Hematopoietic multipotent progenitor cell treated with erythropoietin and hydrocortisone succinate and interleukin-3 and kit ligand, for 17 days (in vitro differentiated cells): ENCODE results near the gene SLC39A10.

ENCODE experiments used
- DNase-seq: peaks from one replicate; pipeline ENCODE4 v3.0.0-alpha.2; 2015; ENCODE audit warnings: low spot score

SLC39A10 gene

DNA sequence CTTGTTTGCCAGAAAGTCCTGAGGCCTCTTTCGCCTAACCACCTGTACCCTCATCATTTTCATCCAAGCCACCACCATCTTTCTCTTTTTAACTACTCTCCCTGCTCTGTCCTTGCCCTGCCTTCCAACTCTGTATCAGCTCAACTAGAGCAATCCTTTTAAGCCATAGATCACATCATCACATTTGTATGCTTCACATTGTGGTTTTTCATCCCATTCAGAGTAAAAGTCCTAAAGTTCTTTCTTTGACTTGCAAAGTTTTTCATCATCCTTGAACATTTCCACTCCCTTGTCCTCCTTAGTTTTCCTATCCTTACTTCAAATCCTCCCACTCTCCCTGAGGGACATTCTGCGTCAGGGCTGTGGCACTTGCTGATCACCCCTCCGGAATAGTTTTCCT, 73.9 kb downstream of the SLC39A10 start:
- no peak for DNase-seq

DNA sequence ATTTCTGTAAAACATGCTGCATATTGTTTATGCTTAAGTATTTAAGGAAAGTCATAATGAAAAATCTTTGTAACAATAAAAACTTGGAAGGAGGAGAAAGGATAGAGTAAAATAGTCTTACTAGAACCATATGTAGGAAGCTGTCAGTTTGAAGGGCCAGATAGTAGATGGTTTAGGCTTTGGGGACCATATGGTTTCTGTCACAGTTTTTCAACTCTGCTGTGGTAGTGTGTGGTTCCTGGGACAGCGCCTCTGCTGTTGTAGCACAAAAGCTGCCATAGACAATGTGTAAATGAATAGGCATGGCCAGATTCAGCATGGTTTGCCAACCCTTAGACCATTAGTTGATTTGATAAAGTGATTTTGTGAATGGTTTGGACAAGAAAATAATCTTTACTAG, 75.5 kb downstream of the SLC39A10 start:
- DNase-seq = no peak

DNA sequence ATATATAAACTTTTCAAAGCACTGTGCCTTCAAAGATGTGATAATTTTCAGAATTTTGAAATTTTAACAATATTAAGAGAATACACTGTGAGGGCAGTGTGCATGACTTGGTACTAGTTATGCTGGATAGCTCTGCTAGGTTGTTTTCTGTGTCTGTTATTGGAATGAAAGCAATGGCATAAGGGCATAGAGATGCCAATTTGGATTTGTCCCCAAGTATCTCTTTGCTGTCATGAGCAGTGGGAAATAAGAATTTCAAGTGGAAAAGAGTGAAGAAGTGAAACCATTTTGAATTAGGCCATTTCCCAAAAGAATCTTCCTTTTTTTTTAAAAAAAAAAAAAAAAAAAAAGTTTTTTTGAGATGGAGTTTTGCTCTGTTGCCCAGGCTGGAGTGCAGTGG, 76.8 kb downstream of the SLC39A10 start:
- DNase-seq = no peak

DNA sequence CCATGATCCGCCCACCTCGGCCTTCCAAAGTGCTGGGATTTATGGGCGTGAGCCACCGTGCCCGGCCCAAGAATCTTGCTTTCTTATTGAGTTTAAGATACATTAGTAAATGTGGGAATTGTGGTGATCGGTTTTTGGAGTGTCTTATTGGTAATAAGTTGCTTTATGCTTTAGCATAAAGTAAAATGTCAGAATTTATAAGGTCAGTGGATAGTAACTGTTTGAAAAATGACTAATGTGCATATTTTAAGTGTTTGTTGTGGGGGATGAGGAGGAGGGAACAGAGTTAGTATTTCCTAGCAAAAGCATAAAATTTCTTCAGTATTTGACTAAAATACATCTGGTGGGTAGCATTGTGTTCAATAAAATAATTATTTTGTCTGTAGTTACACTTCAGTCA, 77.4 kb downstream of the SLC39A10 start:
- DNase-seq = no peak

DNA sequence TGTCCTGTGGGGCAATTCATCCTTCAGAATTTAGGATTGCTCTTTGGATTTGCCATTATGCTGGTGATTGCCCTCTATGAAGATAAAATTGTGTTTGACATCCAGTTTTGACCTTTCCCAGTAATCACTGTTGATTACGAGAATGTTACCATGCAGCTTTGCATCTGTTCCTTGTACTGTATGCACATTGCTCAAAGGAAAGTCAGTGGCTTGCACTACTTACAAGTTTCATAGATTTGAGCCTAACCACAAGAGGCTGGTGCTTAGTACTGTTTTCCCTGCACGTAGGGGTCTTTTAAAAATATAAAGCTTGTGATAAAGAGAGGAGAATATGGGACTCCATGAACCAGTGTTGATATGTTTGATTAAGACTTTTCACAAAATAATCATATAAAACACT, 77.9 kb downstream of the SLC39A10 start:
- no peak for DNase-seq

DNA sequence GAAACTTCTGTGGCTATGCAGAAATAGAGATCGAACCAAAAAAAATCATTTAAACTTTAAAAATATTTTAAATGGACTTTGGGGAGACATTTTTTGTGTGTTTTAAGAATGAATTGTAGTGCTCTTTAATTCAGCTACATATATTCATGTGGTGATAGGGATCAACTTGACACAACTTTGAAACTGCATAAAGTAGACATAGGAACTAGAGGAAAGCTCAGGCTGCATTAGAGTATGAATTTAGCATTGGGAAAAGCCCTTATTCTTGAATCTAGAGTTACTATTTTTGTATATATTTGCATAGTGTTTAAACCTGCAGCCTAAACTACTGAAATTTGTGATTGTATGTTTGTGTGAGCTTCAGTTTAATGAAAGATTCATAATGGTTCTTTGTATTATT, 78.3 kb downstream of the SLC39A10 start:
- DNase-seq = no peak

DNA sequence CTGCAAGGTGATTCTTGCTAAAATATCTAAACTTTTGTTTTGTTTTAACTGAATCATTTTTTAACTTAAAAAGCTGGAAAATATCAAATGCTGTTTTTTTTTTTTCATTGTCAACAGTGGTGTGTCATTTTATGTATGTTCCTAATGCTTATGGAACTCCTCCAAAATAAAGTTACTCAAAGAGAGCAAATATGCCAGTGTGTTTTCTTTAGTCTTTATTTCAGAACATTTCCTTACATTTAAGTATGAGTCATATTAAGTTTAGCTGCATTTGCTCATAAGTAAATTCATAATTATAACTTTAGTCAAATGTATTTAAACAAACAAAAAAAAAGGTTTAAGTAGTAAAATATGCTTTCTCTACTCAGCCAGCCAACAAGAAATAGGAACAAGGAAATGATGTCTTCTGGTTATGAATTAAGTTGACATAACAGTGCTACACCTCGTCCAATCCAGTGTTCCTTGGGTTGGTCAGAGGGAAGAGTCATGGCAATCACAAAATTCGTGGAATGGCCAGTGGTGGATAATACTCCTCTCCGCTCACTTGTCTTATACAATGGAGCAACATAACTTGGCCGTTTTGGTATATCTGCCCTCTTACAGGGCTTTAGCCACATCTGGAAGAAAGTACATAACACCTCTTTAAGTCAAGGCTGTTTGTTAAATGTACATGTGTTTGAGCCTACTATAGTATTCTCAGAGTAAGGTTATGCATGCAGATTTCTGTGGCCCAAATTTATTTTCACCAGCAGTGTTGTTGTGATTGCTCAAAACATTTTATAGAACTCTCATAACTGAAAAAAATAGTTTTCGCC, 80.7 kb downstream of the SLC39A10 start:
- no peak for DNase-seq

DNA sequence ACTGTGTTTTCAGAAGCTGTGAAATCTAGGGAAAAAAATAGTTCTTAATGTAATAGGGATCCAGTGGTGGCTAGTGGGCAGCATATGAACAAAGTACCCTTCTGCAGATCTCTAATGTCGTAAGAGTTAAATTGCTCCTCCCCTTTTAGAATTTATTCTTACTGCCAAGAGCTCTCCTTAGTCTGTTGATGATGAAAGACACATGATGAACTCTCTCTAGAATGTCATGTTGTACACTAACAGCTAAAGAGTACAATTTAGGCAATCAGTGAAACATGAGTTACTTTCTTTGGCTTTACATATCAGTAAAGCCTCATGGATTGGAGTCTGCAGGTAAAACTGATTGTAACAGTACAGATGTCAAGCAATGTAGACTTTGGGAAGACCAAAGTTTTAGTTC, 84.2 kb downstream of the SLC39A10 start:
- DNase-seq = no peak

DNA sequence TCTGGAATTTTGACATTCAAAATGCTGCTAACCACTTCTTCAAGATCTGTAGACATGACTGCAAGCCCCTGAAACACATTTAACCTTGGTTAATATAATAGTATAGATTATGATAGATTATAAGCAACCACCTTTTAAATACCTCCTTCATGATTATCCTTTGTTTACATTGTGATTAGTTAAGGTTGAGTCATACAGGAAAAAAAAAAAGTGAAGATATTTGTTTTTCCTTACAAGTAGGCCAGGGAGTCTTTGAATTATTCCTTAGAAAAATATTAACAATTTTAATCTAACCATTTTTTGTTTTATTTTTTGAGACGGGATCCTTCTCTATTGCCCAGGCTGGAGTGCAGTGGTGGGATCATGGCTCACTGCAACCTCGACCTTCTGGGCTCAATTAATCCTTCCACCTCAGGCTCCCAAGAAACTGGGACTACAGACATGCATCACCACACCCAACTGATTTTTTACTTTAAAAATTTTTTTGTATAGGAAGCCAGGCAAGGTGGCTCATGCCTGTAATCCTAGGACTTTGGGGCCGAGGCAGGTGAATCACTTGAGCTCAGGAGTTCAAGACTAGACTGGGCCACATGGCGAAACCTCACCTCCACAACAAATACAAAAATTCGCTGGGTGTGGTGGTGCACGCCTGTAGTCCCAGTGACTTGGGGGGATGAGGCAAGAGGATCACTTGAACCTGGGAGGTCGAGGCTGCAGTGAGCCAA, 99.4 kb downstream of the SLC39A10 start:
- DNase-seq = no peak

DNA sequence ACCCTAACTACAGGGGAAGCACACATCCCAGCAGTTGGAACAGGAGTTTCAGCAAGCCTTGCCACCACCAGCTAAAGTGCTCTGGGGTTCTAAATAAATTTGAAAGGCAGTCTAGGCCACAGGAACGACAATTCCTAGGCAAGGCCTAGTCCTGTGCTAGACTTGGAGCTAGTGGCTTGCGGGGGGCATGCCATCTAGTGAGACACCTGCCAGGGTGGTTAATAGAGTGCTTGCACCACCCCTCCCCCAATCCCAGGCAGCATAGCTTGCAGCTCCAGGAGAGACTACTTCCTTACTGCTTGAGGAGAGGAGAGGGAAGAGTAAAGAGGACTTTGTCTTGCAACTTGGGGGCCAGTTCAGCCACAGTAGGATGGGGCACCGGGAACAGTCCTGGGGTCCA, 101.8 kb downstream of the SLC39A10 start:
- no peak for DNase-seq

DNA sequence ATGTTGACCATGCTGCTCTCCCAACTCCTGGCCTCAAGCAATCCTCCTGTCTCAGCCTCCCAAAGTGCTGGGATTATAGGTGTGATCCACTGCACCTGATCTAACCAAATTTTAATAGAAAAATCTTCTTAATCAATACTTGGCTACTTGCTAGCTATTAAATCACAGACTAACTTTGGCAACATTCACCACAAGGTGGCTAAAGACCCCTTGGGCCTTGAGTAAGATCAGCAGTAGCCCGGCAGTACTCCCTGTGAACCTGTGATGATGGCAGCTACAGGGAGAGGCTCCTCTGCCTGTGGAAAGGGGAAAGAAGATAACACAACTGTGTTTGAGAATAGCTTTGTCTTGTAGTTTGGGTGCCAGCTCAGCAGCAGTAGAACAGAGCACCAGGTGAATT, 102.9 kb downstream of the SLC39A10 start:
- no peak for DNase-seq

DNA sequence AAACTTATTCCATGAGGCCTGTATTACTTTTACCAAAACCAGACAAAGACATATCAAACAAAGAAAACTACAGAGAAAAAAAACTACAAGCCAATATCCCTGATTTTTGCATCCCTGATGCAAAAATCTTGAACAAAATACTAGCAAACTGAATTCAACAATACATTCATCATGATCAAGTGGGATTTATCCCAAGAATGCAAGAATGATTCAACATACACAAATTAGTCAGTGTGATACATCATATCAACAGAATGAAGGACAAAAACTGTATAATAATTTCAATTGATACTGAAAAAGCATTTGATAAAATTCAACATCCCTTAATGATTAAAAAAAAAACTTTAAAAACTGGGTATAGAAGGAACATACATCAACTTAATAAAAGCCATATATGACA, 106.8 kb downstream of the SLC39A10 start:
- DNase-seq = no peak

DNA sequence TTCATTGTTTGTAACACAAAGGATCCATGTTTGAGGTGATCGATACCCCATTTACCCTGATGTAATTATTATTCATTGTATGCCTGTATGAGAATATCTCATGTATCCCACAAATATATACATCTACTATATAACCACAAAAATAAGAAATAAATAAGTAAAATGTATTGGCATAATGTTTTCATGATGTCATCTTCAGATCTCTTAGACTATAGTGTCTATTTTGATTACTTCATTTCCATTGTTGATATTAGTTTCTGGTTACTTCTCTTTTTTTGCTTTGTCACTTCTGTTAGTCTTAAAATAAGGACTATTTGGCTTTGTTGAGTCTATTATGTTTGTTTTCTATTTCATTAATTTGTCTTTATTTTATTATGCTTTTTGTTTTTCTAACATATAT, 109.7 kb downstream of the SLC39A10 start:
- DNase-seq = no peak

DNA sequence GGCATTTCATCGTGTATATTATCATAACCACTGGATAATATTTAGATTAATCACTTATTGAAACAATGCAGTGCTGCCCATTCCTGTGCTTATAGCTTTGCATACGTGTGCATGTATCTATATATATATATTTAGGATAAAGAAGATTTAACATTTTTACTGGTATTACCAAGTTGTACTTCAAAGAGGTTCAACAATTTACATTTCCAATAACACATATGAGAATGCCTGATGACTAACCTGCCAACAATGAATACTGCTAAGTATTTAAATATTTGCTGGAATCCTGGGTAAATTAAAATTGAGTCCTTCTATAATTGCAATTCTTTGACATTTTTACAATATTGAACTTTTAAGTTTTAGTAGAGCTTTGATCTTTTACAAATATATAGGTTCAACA, 111.4 kb downstream of the SLC39A10 start:
- no peak for DNase-seq

DNA sequence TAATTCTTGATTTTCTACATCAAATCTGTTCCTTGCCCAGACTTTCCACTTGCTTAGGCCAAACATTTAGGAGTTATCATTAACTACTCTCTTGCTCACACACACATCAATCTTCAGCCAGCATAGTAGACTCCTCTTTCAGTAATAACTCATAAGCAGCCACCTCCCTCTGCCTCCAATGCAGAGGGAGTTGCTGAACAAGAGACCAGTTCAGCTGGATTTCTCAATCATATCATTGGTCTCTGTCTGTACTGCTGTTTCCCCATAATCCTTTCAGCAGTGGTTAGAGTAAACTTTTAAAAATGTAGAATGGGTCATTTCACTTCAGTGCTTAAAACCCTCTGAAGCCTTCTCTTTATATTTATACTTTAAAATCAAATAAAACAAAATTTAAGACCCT, 112.9 kb downstream of the SLC39A10 start:
- DNase-seq = no peak

DNA sequence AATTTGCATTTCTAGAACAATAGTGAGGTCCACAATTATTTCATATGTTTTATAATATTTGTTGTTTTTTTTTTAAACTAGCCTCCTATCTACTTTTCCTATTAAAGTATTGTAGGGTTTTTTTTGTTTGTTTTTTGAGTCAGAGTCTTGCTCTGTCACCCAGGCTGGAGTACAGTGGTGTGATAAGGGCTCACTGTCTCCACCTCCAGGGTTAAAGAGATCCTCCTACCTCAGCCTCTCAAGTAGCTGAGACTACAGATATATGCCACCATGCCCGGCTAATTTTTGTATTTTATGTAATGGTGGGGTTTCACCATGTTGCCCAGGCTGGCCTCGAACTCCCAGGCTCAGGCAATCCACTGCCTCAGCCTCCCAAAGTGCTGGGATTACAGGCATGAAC, 122.5 kb downstream of the SLC39A10 start:
- DNase-seq = no peak

DNA sequence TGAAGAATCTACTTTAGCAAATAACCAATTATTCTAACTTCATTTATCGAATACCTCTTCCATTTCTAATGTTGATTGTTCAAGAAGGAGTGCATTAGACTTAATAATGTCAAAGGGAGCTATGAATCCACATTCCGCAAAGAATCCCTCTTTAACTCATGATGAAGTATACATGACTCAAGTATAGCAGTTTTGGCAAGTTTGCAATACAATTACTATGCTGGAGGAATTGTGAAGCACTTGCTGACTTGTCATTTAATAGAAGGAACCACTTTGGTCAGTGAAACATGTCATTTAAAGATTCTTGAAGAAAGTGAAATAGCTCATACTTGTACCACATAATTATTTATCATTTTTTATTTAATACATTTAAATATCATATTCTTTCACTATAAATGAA, 125.1 kb downstream of the SLC39A10 start:
- DNase-seq = no peak
